C4-2B (cell line): ENCODE data around the gene RNLS.

Experiments
- ZFX ChIP-seq: fragments of 450-650 bp; IDR thresholded peaks from 2 replicates; pipeline ENCODE4 v1.6.1; 2017
- TF ChIP-seq, protein P1 (sequence below): fragments of 450-650 bp; conservative IDR thresholded peaks from 2 replicates; pipeline ENCODE4 v1.5.1; 2017; ENCODE audit warnings: mild to moderate bottlenecking

DNA sequence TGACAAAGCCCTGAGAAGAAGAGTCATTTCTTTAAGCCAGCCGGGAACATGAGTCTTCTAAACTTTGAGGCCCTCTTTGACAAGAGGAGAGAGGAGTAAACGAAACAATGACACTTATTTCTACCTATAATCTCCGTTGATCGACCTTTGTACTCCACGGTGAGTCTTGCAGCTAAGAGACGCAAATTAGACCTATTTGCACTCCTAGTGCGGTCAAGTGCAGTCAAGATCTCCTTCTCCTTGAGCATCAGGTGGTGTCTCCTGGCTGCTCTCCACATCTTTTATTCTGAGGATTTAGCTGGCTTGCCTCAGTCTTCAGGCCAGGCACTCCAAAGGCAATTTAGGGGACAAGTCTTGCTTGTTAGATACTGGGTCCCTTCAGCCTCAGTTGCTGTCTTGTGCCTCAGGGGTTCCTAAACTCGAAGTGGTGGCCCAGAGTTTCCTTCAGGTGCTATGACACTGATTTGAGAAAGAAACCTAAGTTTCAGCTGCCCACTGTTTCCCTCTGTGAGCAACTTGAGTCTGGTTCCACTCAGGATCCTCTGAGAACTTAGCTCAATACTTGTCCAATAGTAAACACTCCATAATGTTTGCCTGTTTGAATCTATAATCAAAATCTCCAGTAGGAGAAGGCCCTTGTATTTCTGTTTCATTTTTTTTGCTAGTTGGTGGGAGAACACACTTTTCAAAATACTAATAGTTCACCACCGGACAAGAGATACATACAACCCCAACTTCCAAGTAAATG, 312.9 kb downstream of the RNLS start:
- TF ChIP-seq, protein P1, sequence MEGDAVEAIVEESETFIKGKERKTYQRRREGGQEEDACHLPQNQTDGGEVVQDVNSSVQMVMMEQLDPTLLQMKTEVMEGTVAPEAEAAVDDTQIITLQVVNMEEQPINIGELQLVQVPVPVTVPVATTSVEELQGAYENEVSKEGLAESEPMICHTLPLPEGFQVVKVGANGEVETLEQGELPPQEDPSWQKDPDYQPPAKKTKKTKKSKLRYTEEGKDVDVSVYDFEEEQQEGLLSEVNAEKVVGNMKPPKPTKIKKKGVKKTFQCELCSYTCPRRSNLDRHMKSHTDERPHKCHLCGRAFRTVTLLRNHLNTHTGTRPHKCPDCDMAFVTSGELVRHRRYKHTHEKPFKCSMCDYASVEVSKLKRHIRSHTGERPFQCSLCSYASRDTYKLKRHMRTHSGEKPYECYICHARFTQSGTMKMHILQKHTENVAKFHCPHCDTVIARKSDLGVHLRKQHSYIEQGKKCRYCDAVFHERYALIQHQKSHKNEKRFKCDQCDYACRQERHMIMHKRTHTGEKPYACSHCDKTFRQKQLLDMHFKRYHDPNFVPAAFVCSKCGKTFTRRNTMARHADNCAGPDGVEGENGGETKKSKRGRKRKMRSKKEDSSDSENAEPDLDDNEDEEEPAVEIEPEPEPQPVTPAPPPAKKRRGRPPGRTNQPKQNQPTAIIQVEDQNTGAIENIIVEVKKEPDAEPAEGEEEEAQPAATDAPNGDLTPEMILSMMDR, result no peak
- no peak for TF ChIP-seq ZFX
